ENCODE measurements around the gene TTL. TPM values are rescaled to one million over a fixed set of nuclear protein-coding genes. Genes with fewer than 3 reads are reported as not detected.
"Not testable (repeated sequence)": the region's sequence is repeated elsewhere in the genome, so short reads cannot be mapped to it uniquely, and the experiment has no call there.

The TTL gene
- total RNA-seq, 1 donor from 2014 or later, result 20.8 TPM

GRCh38 chr2:112524276-112524675 is 42.3 kb downstream of the TTL start:
- DNase-seq, result not testable (repeated sequence)

- no peak for DNase-seq
Observed at GRCh38 chr2:112528541-112528940, 46.6 kb downstream of the TTL start.

- no peak for DNase-seq
Observed at GRCh38 chr2:112529757-112530156, 47.8 kb downstream of the TTL start.

GRCh38 chr2:112530728-112531127 is 48.8 kb downstream of the TTL start:
- DNase-seq, result no peak

GRCh38 chr2:112534826-112535225 is 52.9 kb downstream of the TTL start:
- DNase-seq, result no peak

GRCh38 chr2:112536665-112537064 is 54.7 kb downstream of the TTL start:
- not testable (repeated sequence) for DNase-seq

- no peak for DNase-seq
Observed at GRCh38 chr2:112539306-112539705, 57.4 kb downstream of the TTL start.

- DNase-seq, result no peak
Observed at GRCh38 chr2:112540906-112541305, 59.0 kb downstream of the TTL start.

- peak; percentile 75 for DNase-seq
Observed at GRCh38 chr2:112541315-112542122, 59.6 kb downstream of the TTL start.

- DNase-seq, result peak; percentile 85
Observed at GRCh38 chr2:112542123-112542983, 60.4 kb downstream of the TTL start, which contains the start of gene POLR1B. Gene POLR1B, plus strand, starts transcription at chr2:112542465. Its CDS starts 30 bp downstream, at chr2:112542495.

- DNase-seq, result peak; percentile 41
Observed at GRCh38 chr2:112542984-112543661, 61.2 kb downstream of the TTL start.

GRCh38 chr2:112547333-112547732 is 65.4 kb downstream of the TTL start:
- no peak for DNase-seq

GRCh38 chr2:112548980-112549379 is 67.0 kb downstream of the TTL start:
- no peak for DNase-seq

- no peak for DNase-seq
Observed at GRCh38 chr2:112566104-112566503, 84.1 kb downstream of the TTL start.

- not testable (repeated sequence) for DNase-seq
Observed at GRCh38 chr2:112566508-112566907, 84.6 kb downstream of the TTL start.

- no peak for DNase-seq
Observed at GRCh38 chr2:112572005-112572404, 90.0 kb downstream of the TTL start.

- DNase-seq, result peak; percentile 5
Observed at GRCh38 chr2:112577756-112578155, 95.8 kb downstream of the TTL start.

GRCh38 chr2:112579241-112579640 is 97.3 kb downstream of the TTL start:
- peak; percentile 75 for DNase-seq

- no peak for DNase-seq
Observed at GRCh38 chr2:112580084-112580483, 98.1 kb downstream of the TTL start.

- DNase-seq, result peak; percentile 73
Observed at GRCh38 chr2:112582314-112582746, 100.4 kb downstream of the TTL start.

- DNase-seq, result peak; percentile 35
Observed at GRCh38 chr2:112583497-112584133, 101.7 kb downstream of the TTL start.

GRCh38 chr2:112584134-112584890 is 102.4 kb downstream of the TTL start, which contains the start of gene CHCHD5:
Gene CHCHD5, plus strand, starts transcription at chr2:112584609. Its CDS starts 39 bp downstream, at chr2:112584648.
- peak; percentile 97 for DNase-seq
